GM12875 (cell line): Measurements from ENCODE around the gene FYN.

Experiments
- H3K4me3 ChIP-seq: one replicate; pipeline ENCODE4 v1.5.1; 2011; ENCODE audit warnings: low read depth, low read length, control low read depth
- TF ChIP-seq, protein P1 (sequence below): IDR thresholded peaks from 2 replicates; pipeline ENCODE4 v1.5.1; 2011; ENCODE audit warnings: low read depth, mild to moderate bottlenecking, control low read depth, inconsistent platforms, low read length, moderate library complexity, borderline replicate concordance; ENCODE audit not compliant: insufficient read depth

The FYN gene

GRCh38 chr6:111750153-111750552 is 123.1 kb downstream of the FYN start:
- TF ChIP-seq, protein P1, sequence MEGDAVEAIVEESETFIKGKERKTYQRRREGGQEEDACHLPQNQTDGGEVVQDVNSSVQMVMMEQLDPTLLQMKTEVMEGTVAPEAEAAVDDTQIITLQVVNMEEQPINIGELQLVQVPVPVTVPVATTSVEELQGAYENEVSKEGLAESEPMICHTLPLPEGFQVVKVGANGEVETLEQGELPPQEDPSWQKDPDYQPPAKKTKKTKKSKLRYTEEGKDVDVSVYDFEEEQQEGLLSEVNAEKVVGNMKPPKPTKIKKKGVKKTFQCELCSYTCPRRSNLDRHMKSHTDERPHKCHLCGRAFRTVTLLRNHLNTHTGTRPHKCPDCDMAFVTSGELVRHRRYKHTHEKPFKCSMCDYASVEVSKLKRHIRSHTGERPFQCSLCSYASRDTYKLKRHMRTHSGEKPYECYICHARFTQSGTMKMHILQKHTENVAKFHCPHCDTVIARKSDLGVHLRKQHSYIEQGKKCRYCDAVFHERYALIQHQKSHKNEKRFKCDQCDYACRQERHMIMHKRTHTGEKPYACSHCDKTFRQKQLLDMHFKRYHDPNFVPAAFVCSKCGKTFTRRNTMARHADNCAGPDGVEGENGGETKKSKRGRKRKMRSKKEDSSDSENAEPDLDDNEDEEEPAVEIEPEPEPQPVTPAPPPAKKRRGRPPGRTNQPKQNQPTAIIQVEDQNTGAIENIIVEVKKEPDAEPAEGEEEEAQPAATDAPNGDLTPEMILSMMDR, result no peak
- H3K4me3 ChIP-seq, result no peak overlapping the region

- TF ChIP-seq, protein P1, result no peak
- H3K4me3 ChIP-seq, result no peak overlapping the region
These were observed 125.0 kb downstream of the FYN start for GRCh38 chr6:111748231-111748647.

DNA sequence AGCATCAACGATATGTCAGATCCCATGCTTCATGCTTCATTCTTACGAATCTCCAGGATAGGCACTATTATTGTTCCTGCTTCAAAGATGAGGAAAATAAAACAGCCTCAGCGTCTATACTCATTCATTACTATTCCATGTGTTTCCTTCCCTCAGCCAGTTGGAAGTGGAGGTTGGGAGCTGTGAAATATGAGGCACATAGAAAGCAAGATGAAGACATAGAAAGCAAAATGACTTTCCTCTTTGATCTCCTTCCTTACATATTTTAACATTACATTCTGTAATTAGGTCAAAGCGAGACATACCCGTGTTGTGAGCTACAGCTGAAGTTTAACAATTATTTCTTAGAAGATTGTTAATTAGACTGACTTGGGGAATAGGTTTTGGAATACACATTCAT is 125.4 kb downstream of the FYN start:
- no peak overlapping the region for H3K4me3 ChIP-seq
- TF ChIP-seq, protein P1, result no peak

- H3K4me3 ChIP-seq, result no peak overlapping the region
- TF ChIP-seq, protein P1, result no peak
These were observed 125.9 kb downstream of the FYN start for GRCh38 chr6:111747396-111747795.

- TF ChIP-seq, protein P1, result no peak
- no peak overlapping the region for H3K4me3 ChIP-seq
These were observed 126.3 kb downstream of the FYN start for GRCh38 chr6:111746983-111747382.

DNA sequence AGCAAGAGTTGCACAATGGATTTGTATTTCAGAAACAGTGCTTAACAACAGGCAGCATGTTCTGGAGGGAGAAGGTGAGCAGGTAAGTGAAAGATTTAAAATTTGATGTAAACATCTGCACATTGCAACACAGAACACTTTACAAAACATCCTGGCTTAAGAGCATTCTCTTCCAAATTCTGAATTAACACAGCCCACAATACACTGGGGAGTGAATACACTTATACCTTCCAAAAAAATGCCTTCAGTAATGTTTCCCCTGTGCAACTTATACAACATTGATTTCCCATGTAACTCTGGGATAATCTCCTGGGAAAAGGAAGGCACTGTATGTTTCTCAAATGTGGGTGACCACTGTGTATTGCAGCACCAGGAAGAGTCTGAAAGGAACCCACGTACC is 127.6 kb downstream of the FYN start:
- TF ChIP-seq, protein P1, result no peak
- no peak overlapping the region for H3K4me3 ChIP-seq

- TF ChIP-seq, protein P1, result no peak
These were observed 128.1 kb downstream of the FYN start for GRCh38 chr6:111745186-111745585.

More at GRCh38 chr6:111745186-111745585, 128.1 kb downstream of the FYN start:
- H3K4me3 ChIP-seq, result no peak overlapping the region
